SKM-1 (cell line): ENCODE data around the gene CERS6.

ENCODE experiments used
- DNase-seq: peaks from one replicate; lab custom pipeline; 2025; ENCODE audit not compliant: unreplicated experiment; lab: John Stamatoyannopoulos, UW

CERS6 gene

DNA sequence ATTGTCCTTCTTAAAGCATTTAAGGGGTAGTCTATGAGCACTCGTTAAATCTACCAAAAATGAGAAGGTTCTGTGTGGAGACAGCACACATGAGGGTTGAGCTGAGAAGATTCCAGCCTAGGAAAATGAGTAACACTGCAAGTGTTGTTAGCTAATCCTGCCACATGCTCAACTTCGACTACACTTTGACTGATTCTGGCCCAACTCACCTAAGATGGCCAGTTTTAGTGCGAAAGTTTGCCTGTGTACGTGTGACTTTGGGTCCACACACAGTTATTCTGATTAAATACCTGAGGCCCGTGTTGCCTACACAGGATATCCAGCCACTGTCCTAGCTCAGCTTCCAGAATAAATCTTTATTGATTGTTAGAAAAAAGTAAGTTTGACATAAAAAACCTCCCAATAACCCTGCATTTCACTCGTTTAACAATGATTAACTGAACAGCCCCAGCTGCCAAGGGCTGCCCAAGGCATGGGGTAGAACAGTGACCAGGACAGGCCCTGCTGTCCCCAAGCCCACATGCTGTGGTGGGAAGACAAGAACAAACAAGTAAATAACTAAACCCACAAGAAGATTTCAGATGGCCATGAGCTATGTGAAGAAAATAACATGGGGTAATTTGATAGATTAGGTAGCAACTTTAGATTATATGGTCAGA, 14.7 kb upstream of the CERS6 start:
- DNase-seq: no peak

DNA sequence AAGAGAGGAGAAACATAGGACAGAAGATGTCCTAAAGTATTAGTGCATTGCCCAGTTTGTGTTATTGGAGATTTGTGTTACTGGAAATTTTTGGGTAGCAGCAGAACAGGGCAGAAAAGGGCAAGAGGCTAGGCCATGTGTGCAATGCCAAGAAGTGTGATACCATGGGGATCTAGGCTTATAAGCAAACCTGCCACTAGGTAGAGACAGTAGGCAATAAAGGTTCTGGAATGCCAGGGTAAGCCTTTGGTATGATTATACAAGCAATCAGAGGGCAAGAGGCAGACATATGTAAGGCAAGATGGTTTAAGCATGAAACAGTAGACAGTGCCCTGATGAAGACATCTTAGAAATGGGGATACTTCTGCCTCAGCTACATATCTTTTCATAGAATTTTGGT, 12.3 kb upstream of the CERS6 start:
- DNase-seq: no peak

DNA sequence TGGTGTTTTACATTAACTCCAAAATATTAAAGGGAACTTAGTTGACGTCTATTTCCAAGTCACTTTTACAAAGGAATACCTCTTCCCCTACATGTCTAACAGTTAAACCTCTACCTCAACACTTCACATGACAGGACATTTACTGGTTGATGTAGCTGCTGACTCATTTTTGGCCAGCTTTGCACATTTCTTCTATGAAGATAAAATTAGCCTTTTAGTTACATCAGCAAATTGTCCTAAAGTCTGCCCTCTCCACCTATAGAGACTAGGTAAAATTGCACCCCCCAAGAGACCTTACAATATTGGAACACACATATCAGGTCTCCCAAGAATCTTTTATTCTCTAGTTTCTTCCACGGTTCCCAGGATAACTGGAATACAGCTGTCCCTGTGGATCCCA, 10.1 kb upstream of the CERS6 start:
- DNase-seq: no peak

DNA sequence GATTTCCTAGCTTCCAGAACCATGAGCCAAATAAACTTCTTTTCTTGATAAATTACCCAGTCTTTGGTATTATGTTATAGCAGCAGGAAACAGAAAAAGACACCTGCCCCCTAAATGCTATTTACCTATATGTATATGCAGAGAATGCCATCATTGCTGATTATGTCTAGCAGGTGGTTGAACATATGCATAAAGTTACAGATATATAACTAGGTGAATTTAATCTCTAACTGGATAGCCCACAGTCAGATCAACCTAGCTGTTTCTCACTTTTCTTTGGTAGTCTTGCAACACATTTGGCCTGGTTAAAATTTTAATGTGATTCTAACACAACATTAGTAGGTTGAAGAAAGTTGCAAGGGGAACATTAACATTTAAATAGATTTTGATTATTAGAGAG, 7.1 kb upstream of the CERS6 start:
- DNase-seq: no peak

DNA sequence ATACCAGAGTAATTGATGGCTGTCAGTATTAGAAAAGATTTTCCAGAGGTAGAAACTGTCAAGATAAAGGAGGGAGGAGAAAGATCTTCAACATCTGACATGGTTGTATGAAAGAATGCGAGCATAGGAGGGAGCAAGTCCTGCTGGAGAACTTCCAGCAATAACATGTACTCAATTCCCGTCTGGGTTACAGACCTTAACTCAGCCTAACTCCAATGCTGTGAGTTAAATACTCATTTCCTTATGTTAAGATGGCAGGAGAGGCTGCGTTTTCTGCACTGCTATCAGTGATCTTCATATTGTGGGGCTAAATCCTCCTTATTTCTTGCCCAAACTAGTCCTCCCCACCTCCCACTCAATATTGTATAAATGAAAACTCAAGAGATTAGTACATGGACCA, 6.7 kb upstream of the CERS6 start:
- no peak for DNase-seq

DNA sequence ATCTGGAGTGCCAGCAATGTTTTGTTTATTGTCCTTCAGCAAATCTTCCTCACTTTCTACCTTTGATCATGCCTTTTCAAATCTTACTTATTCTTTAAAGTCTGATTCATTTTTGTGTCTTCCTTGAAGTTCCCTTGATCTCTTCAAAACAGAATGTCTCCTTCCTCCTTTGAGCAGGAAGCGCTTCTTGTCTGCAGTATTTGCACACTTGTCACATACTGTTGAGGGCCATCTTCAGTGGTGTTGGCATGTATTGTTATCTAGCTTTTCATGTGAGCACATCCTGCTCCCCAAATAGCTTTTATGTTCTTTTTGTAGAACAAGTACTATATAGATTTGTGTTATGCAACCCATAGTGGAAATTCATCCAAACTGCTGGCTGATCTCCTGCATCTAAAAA, 5.9 kb upstream of the CERS6 start:
- no peak for DNase-seq

DNA sequence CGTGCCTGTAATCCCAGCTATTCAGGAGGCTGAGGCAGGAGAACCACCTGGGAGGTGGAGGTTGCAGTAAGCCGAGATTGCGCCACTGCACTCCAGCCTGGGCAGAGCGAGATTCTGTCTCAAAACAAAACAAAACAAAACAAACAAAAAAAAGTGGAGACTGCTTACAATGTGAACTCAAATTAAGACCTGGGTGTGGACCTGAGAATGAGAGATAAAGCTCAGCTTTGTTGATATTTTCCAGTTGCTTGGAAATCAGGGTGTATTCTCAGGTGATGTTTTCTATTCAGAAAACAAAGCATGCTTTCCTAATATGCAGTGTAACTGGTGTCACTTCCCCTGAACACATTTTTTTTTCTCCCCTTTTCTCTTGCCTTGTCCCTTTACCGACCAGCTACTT, 5.3 kb upstream of the CERS6 start:
- no peak for DNase-seq

DNA sequence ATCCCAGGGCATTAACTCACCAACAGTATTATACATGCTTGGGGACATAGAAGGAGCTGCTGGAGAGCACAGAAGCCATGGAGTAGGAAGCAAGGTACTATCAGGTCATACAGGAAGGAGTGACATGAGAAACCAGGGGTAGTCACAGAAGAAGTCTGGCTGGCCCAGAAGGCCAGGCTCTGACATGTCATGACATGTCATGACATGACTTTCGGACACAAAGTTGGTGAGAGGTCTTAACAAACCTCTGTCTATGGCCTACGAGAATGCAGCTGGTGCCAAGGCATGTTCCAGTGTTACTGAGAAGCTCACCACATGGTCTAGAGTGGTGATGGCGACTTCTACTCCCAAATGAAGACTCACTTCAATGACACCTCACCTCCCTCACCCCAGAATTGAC, 3.3 kb upstream of the CERS6 start:
- DNase-seq: no peak

DNA sequence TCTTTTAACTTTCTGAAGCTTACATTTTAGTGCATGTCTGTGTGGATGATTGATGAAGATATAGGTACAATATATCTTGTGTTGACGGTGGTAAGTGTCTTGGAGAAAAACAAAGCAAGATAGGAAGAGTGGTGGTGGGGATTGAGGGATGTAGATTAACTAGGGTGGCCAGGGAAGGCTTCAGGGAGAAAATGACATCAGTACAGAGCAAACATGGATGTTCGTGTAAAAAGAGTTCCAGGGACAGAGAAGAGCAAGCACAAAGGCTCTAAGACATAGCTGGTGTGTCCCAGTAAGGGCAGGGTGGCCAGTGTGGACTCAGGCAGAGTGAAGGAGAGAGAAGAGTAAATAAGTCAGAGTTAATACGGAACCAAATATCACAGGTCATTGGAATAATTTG, 2.7 kb upstream of the CERS6 start:
- DNase-seq: no peak

DNA sequence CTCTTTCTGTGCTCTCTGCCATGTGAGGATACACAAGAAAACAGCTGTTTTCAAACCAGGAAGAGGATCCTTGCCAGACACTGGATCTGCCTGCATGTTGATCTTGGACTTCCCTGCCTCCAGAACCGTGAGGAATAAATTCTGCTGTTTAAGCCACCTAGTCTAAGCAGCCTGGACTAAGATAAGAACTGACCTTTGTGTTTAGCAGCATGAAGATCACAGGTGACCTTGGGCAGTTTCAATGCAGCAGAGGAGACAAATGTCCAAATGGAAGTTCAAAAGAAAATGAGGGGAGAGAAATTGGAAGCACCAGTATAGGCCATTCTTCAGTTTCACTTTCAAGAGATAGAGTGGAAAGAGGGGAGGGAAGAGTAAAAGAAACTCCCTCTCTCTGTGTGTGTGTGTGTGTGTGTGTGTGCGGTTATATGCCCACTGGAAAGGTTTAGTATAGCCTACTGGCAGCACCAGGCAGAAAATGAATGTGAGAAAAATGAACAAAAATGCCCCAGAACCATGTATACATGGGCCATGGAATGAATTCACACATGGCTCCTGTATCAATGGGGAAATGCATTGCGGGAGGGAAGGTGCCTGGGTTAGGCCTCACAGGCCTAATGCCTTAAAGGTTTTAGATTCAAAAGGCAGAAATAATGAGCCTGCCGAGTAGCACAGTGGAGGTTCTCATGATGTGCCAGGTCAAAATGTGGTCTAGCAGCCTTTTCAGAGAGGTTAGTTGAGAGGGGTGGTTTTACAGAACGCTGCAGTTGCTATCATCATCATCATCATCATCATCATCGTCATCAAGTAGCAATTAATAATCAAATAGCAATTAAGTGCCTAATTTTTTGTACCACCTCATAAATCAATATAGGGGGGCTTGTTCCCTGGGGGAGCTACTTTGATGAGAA, 1.1 kb upstream of the CERS6 start:
- no peak for DNase-seq

DNA sequence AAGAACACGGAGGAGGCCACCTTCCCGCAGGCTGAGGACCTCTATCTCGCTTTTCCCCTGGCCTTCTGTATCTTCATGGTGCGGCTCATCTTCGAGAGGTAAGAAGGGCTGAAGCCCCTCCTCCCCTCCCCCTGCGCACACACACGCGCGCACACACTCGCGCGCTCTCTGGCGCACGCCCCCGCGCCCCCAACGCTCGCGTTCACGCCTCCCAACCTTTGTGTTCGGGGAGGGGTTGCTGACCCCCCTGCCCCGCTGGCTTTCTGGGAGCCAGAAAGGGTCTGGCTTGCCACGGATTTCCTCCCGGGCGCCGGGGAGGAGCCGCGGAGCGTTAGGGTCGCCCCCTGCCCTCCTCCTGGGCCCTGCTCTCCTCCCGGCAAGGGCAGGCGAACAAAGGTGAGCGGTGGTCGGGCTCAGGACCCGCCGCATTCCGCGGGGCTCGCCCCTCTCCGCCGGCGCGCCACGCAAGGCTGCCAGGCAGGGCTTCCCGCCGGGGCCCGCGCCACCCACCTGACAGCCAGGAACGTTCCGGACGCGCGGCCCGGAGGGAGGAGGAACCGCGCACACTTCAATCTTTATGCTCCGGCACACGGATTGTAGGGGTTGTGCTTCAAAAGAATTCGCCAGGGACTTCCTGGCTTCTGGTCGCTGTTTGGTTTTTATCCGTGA, 583 bp downstream of the CERS6 start:
- DNase-seq: no peak

DNA sequence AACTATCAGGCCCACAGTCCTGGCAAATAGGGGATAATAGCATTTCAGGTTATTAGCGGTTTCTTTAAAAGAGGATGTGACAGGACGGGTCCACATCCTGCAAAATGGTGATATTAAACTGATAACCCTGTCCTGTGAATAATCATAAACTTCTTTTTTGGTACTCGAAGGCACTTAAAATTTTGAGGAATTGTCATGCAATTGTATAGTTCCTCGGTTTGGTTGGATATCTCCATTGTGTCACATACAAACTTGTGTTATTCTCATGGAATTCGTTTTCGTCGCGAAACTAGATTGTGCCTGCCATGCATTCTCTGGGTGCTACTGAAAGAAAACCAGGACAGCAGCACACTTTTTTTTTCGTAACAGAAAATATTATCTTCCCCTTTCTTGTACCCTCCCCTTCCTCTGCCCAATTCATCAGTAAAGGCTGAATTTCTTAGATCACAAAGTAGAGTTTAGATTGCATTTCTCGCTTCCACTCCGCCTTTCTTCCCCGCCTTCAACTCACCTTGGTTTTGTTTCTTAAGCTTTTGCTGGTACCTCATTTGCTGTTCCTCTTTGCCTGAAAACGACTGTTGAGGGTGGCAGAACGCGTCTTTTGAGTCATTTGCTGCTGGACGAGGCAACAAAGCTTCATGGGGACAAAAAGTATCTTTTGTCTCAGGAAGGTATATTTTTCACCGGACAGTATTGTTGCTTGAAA, 1.3 kb downstream of the CERS6 start:
- DNase-seq: no peak

DNA sequence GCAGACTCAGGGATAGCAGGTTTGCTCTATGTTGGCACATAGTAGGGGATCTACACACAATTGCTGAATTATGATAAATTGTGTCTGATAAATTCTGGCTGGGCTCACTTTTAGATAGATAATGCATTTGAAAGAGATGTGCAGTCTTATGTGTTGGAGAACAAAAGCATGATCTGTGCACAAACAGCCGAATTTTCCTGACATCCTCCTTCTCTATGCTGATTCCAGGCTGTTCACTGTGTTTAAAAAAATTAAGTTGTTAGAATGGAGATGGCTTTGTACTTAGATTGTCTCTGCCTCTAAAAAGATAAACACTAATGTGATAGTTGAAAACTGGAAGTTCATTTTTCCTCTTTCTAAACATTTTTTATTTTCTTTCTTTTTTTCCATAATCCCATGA, 2.1 kb downstream of the CERS6 start:
- DNase-seq: no peak

DNA sequence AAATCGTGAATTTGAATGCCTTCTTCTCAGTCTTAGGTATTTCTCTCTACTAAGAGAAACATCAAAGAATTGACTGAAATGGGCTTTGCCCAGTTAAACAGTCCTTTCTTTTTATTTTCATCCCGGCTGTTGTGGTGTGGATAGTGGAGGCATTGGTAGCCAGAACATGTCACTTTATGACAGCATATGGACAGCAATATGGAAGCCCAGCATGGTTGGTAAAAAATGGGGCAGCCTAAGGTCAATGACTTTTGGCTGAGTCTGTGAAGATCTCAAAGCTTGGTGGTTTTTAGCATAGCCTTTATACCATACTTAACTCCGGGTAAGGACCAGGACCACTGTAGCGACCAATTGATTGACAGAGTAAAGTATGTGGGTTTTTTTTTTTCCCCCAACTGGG, 3.2 kb downstream of the CERS6 start:
- no peak for DNase-seq

DNA sequence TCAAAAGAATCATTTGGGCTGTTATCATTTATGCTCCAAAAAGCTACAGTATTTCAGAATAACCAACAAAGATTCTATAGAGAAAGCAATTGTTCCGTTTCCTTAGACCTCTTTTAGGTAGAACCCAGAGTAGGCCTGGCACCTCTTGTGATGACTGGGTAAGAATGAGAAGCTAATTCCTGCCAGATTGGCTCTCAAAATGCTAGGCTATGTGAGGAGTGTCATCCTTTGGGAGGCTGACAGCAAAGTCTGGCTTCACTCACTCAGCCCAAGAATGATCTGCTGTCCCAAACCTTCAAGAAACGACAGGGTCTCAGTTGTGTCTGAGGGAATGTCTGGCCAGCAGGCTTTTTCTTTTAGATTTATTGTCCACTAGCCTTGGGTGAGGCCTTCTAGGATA, 4.5 kb downstream of the CERS6 start:
- no peak for DNase-seq

DNA sequence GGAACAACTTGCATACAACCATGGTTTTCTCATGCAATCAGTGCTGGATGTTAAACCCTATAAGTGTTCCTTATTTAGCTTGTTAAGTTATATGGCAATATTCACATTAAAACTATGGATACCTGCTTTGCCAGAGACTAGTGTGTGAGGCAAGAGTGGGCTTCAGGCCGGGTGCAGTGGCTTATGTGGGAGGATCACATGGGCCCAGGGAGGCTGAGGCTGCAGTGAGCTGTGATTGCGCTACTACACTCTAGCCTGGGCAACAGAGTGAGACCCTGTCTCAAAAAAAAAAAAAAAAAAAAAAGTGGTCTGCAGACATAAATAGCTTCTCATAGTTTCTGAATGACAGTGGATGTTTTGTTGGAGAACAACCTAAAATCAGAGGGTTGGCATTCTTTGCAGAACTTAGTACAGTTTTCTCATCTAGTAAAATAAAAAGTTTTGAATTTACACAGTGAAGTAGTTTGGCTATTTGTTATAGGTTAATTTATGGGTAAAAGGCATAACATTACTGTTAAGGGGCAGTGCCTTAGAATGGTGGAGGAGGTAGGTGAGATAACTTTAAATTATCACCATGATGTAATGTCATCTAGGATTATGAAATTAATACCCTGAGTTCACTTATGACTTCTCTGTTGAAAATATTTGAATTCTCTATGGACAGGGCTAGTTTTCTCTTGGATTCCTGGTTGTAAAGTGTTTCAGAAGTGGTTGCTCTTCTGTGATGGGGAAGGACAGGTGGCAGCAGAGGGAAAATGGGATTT, 5.3 kb downstream of the CERS6 start:
- no peak for DNase-seq

DNA sequence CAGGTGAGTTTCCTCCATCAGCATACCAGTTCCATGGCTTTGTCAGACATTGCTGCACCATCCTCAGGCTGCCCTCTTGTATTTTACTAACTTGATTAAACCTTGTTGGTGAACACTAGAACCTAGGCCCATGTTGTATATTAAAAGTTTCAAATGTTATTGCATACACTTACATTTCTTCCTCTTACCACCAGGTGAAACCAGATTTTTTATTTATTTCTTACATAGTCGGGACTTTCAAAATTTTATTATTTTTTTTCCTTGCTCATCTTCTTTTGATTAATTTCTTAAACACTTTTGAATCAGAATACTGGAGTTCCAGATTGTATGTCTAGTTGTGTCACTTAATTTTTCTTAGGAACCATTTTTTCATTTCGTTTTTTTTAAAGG, 5.9 kb downstream of the CERS6 start:
- no peak for DNase-seq

DNA sequence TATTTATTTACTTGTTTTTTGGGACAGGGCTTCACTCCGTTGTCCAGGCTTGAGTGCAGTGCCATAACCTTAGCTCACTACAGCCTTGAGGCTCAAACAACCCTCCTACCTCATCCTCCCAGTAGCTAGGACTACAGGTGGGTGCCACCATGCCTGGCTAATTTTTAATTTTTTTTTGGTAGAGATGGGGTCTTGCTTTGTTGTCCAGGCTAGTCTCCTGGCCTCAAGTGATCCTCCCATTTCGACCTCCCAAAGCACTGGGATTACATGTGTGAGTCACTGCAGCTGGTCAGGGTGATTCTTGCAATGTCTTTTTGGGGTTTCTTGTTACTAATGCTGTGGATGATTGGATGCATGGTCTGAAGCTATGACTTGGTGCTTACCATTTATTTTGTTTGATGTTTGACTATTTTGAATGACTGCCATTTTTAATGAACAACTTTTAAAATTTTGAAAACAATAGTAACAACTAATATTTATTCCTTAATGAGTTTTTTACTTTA, 6.5 kb downstream of the CERS6 start:
- no peak for DNase-seq

DNA sequence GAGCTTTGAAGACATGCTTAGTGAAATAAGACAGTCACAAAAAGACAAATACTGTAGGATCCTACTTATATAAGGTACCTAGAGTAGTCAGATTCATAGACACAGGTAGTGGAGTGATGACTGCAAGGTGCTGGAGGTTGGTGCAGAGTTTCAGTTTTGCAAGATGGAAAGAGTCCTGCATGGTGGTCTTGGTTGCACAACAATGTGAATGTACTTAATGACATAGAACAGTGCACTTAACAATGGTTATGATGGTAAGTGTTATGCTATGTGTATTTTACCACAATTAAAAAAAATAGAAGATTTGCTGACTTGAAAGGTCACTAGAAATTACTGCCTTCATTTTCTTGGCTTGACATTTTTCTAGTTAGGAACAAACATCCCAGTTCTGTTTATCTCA, 9.5 kb downstream of the CERS6 start:
- DNase-seq: no peak

DNA sequence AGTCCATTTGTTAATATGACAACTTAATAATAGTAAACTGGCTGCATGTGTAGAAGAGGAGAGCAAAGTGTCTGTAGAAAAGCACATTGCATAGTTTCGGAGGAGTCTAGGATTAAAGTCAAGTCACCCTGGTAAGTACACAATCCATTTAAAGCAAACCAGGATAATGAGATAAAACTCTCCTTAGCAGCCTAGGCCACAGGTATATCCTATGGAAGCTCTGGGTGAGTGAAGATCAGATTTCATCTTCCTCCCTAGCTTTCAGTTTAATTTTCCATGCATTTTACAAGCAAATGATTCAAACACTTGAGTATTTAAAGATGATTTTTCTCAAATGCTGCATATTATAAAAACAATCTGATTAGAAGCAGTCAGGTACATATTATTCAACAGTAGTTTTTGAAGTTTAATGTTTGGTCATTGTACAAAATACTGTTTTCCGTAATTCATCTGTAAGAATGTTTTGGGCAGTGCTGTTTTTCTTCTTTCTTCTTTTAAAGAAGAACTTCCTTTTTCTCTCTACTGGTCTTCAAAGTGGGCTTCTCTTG, 10.2 kb downstream of the CERS6 start:
- DNase-seq: no peak
